SU-DHL-6 (cell line): ENCODE measurements around the gene OVOL3.

Experiments
- H2AFZ ChIP-seq: fragments of 200-600 bp; sonication (generic); 2 replicates; pipeline ENCODE4 v1.6.1; 2014; ENCODE audit warnings: low read depth, mild to moderate bottlenecking, moderate library complexity, mixed read lengths, antibody characterized with exemption, low read length; ENCODE audit not compliant: severe bottlenecking
- H3F3A ChIP-seq: fragments of 200-600 bp; shearing (Covaris generic); 2 replicates; pipeline ENCODE4 v1.6.0; 2016; ENCODE audit warnings: antibody characterized with exemption, mild to moderate bottlenecking; ENCODE audit not compliant: insufficient read depth
- H3K27ac ChIP-seq: fragments of 200-600 bp; sonication (generic); 2 replicates; pipeline ENCODE4 v1.5.1; 2016; ENCODE audit warnings: low read depth, mild to moderate bottlenecking, low read length, moderate library complexity, mixed read lengths
- H3K27me3 ChIP-seq: fragments of 200-600 bp; sonication (generic), shearing (Covaris generic); 2 replicates; pipeline ENCODE4 v1.6.0; 2014; ENCODE audit warnings: mild to moderate bottlenecking, low read length
- H3K36me3 ChIP-seq: fragments of 200-600 bp; sonication (generic); 2 replicates; pipeline ENCODE4 v1.6.1; 2014; ENCODE audit warnings: mild to moderate bottlenecking, low read length, mixed read lengths
- H3K4me2 ChIP-seq: fragments of 300-600, 200-600 bp; shearing (Covaris generic), sonication (generic); 2 replicates; pipeline ENCODE4 v1.6.0; 2014; ENCODE audit warnings: low read length, low read depth, mild to moderate bottlenecking; ENCODE audit not compliant: poor library complexity, severe bottlenecking
- H3K4me3 ChIP-seq: fragments of 200-600 bp; sonication (generic); 2 replicates; pipeline ENCODE4 v1.5.1; 2014; ENCODE audit warnings: antibody characterized with exemption, low read length, mild to moderate bottlenecking, mixed read lengths; ENCODE audit not compliant: insufficient read depth, poor library complexity, severe bottlenecking
- H3K79me2 ChIP-seq: fragments of 200-600 bp; sonication (generic); 2 replicates; pipeline ENCODE4 v1.6.1; 2014; ENCODE audit warnings: mild to moderate bottlenecking, low read length, moderate library complexity; ENCODE audit not compliant: insufficient read depth
- H3K9ac ChIP-seq: fragments of 200-600 bp; sonication (generic); 2 replicates; pipeline ENCODE4 v1.7.0; 2014; ENCODE audit warnings: mild to moderate bottlenecking, low read length
- H3K9me2 ChIP-seq: fragments of 200-600 bp; sonication (generic); replicated peaks from 2 replicates; pipeline ENCODE4 v1.6.1; 2014; ENCODE audit warnings: low read length; ENCODE audit not compliant: insufficient read depth
- H3K9me3 ChIP-seq: fragments of 200-600 bp; sonication (generic); 2 replicates; pipeline ENCODE4 v1.6.1; 2014; ENCODE audit warnings: low read length, mixed read lengths; ENCODE audit not compliant: insufficient read depth
- H4K20me1 ChIP-seq: fragments of 200-600 bp; sonication (generic); 2 replicates; pipeline ENCODE4 v1.6.1; 2014; ENCODE audit warnings: low read depth, mild to moderate bottlenecking, antibody characterized with exemption, low read length, moderate library complexity, mixed read lengths
- EZH2phosphoT487 ChIP-seq: fragments of 200-600 bp; sonication (generic), shearing (Covaris generic); conservative IDR thresholded peaks from 2 replicates; pipeline ENCODE4 v1.6.1; 2018; ENCODE audit warnings: mild to moderate bottlenecking, antibody characterized with exemption, low read length, moderate library complexity, mixed read lengths
- TF ChIP-seq, protein P1 (sequence below): fragments of 200-600 bp; sonication (generic); IDR thresholded peaks from one replicate; pipeline ENCODE4 v1.5.1; 2017; ENCODE audit warnings: antibody characterized with exemption, mild to moderate bottlenecking, low read length, moderate library complexity; ENCODE audit not compliant: insufficient read depth, poor library complexity, severe bottlenecking

OVOL3 gene

DNA sequence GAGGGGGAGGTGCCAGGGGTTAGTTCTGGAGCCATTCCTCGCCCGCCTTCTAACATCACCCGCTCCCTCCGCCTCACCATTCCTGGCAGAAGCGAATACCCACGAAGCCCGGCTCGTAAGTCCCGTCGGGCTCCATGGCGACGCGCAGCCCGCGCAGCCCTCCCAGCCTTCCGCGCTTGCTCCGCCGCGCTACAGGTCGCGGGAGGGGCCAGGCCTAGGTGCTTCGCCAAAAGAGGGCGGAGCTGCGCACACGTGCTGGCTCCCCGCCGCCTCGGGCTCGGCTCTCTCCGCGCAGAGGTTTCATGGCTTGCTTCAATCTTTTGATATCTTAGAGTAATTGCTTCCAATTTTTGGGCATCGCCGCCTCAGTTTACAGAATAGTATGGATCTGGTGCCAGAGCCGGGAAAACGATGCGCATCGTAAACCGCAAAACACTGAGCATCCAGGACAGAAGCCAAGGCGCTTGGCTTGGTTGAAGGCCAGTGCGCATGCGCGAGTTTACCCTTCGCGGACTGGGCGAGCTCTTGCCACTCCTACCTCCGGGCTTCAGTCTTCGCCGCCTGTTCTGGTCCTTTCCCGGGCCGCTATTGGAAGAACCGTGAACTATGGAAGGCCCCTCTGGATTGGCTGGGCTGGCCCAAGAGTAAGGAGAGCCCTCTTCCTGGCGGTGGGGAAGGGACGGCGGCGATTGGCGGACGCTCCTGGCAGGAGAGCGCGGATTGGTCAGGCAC lies 3.9 kb downstream of the OVOL3 start, which contains the start of gene POLR2I:
TSS of gene POLR2I (minus strand) at position 155 of the 732 bp plus-strand sequence. CDS start at position 136, 19 bp downstream.
- Histone ChIP-seq H3K36me3 (no peaks in the 10 kb centered on the region), H3K27ac (peak within 1 kb of the TSS; percentile 77), H3K9me2 (no peaks in the 10 kb centered on the region), H2AFZ (peak within 1 kb of the TSS; percentile 67), H3F3A (0 out of 2 replicates have a peak, but pooled peaks cover 2% of the 10 kb centered on the region), H3K79me2 (peaks cover 20% of the 10 kb centered on the region), H3K27me3 (no peaks in the 10 kb centered on the region), H3K9me3 (no peaks in the 10 kb centered on the region), H3K9ac (peak within 1 kb of the TSS; percentile 88), H3K4me3 (peak within 1 kb of the TSS; percentile 95), H4K20me1 (no peaks in the 10 kb centered on the region), H3K4me2 (peak within 1 kb of the TSS; percentile 76)
- TF ChIP-seq, protein P1, sequence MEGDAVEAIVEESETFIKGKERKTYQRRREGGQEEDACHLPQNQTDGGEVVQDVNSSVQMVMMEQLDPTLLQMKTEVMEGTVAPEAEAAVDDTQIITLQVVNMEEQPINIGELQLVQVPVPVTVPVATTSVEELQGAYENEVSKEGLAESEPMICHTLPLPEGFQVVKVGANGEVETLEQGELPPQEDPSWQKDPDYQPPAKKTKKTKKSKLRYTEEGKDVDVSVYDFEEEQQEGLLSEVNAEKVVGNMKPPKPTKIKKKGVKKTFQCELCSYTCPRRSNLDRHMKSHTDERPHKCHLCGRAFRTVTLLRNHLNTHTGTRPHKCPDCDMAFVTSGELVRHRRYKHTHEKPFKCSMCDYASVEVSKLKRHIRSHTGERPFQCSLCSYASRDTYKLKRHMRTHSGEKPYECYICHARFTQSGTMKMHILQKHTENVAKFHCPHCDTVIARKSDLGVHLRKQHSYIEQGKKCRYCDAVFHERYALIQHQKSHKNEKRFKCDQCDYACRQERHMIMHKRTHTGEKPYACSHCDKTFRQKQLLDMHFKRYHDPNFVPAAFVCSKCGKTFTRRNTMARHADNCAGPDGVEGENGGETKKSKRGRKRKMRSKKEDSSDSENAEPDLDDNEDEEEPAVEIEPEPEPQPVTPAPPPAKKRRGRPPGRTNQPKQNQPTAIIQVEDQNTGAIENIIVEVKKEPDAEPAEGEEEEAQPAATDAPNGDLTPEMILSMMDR, result no peak
- no peak for TF ChIP-seq EZH2phosphoT487

DNA sequence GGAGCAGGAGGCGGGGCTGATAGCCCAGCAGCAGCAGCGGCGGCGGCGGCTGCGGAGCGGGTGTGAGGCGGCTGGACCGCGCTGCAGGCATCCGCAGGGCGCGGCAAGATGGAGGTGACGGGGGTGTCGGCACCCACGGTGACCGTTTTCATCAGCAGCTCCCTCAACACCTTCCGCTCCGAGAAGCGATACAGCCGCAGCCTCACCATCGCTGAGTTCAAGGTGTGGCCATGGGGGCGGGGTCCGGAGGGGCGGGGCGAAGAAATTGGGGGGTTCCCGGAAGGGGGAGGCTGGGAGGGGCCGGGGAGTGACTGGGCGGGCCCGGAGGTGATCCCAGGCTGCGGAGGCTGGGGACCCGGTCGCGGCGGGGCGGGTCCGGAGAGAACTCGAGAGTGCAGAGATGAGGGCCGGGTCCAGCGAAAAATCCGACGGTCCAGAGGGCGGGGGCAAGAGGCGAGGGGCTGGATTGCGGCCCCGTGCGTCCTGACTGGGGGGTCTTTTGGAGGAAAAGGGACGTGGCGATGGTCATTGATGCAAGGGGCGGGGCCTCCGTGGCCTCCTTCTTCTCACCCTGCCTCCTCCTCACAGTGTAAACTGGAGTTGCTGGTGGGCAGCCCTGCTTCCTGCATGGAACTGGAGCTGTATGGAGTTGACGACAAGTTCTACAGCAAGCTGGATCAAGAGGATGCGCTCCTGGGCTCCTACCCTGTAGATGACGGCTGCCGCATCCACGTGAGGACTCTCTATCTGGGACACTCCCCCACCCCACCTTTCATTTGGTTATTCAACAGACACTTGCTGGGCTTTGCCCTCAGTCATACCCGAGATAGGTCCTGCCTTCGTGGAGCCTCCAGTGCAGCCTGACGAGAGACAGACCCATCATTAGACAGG lies 4.8 kb downstream of the OVOL3 start, which contains the start of gene TBCB:
TSS of gene TBCB (plus strand) at position 16 of the 891 bp plus-strand sequence. CDS start at position 109, 93 bp downstream.
- H3K4me2 ChIP-seq, result peak within 1 kb of the TSS; percentile 76
- no peaks in the 10 kb centered on the region for H3K9me3 ChIP-seq
- H3F3A ChIP-seq, result 0 out of 2 replicates have a peak, but pooled peaks cover 2% of the 10 kb centered on the region
- TF ChIP-seq, protein P1, result no peak
- TF ChIP-seq EZH2phosphoT487, result no peak
- H3K9me2 ChIP-seq, result no peaks in the 10 kb centered on the region
- H4K20me1 ChIP-seq, result no peaks in the 10 kb centered on the region
- H3K79me2 ChIP-seq, result peaks cover 20% of the 10 kb centered on the region
- peak within 1 kb of the TSS; percentile 67 for H2AFZ ChIP-seq
- no peaks in the 10 kb centered on the region for H3K27me3 ChIP-seq
- H3K9ac ChIP-seq, result peak within 1 kb of the TSS; percentile 88
- H3K27ac ChIP-seq, result peak within 1 kb of the TSS; percentile 77
- H3K4me3 ChIP-seq, result peak within 1 kb of the TSS; percentile 95
- no peaks in the 10 kb centered on the region for H3K36me3 ChIP-seq

DNA sequence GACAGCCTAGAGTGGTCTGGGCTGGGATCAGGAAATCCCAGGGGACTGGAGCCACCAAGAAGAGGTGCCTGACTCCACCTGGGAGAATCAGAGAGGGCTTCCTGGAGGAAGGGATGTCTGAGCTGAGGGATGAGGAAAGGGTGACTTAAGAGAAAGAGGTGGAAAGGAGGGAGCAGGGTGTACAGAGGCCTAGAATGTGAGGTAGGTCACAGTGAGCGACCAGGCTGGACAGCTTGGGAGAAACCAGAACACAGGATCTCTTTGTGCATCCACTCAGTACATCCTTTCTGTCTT lies 5.3 kb downstream of the OVOL3 start:
- H3K4me2 ChIP-seq, result peak overlapping the region; percentile 76
- no peak for TF ChIP-seq EZH2phosphoT487
- TF ChIP-seq, protein P1, result no peak
- no peaks in the 10 kb centered on the region for H3K9me2 ChIP-seq
- H3K4me3 ChIP-seq, result peak overlapping the region; percentile 88
- no peaks in the 10 kb centered on the region for H3K27me3 ChIP-seq
- H3K36me3 ChIP-seq, result no peaks in the 10 kb centered on the region
- H3K27ac ChIP-seq, result 0 out of 2 replicates have a peak overlapping the region, but pooled peaks have one; percentile 77
- H4K20me1 ChIP-seq, result no peaks in the 10 kb centered on the region
- peaks cover 20% of the 10 kb centered on the region for H3K79me2 ChIP-seq
- H3F3A ChIP-seq, result 0 out of 2 replicates have a peak, but pooled peaks cover 2% of the 10 kb centered on the region
- peak overlapping the region; percentile 88 for H3K9ac ChIP-seq
- no peaks in the 10 kb centered on the region for H3K9me3 ChIP-seq
- H2AFZ ChIP-seq, result no peak overlapping the region
